Left lobe of liver (tissue), 2 donors: ENCODE results near the gene DNLZ. TPM values are rescaled to one million over a fixed set of nuclear protein-coding genes. Genes with fewer than 3 reads are reported as not detected.
"Not testable (repeated sequence)": the region's sequence is repeated elsewhere in the genome, so short reads cannot be mapped to it uniquely, and the experiment has no call there.

ENCODE experiments used
- ATAC-seq: fragments of 200-7000 bp; cut with Tn5 transposase; one replicate; pipeline ENCODE4 v1.9.1; 2020; ENCODE audit warnings: mild to moderate bottlenecking, moderate library complexity
- DNase-seq: peaks from one replicate; pipeline ENCODE4 v3.0.0-alpha.2; 2020; ENCODE audit warnings: low spot score
- total RNA-seq: library from RNA; stranded (reverse); gene quantifications from one replicate; pipeline ENCODE4 v1.2.1, GENCODE V29; 2021
- donor health status: DM: no; HTN: no; CAD: no; lungs with moderate emphysema.
- donor health status: DM: no; HTN: yes; CAD: no.

The DNLZ gene
- total RNA-seq, 1 donor from 2014 or later = 13.8 TPM

- DNase-seq = no peak
Observed at GRCh38 chr9:136361754-136362449, 1.6 kb downstream of the DNLZ start.

GRCh38 chr9:136361047-136361753 lies 2.3 kb downstream of the DNLZ start:
- DNase-seq = no peak
- no peak for ATAC-seq

More at GRCh38 chr9:136361754-136362449, 1.6 kb downstream of the DNLZ start:
- no peak for ATAC-seq

- ATAC-seq (no peak), DNase-seq (no peak)
Observed at GRCh38 chr9:136359774-136360718, 3.5 kb downstream of the DNLZ start.

- DNase-seq (no peak), ATAC-seq (no peak)
Observed at GRCh38 chr9:136358888-136359287, 4.7 kb downstream of the DNLZ start.

- DNase-seq = no peak
Observed at GRCh38 chr9:136358016-136358415, 5.5 kb downstream of the DNLZ start.

GRCh38 chr9:136357202-136357725 lies 6.3 kb downstream of the DNLZ start:
- DNase-seq = no peak
- ATAC-seq = no peak

More at GRCh38 chr9:136358016-136358415, 5.5 kb downstream of the DNLZ start:
- ATAC-seq = no peak

- no peak for DNase-seq
Observed at GRCh38 chr9:136355616-136356557, 7.7 kb downstream of the DNLZ start.

GRCh38 chr9:136354592-136355085 lies 8.9 kb downstream of the DNLZ start:
- DNase-seq (no peak), ATAC-seq (peak; percentile 63)

More at GRCh38 chr9:136355616-136356557, 7.7 kb downstream of the DNLZ start:
- ATAC-seq = no peak

- no peak for ATAC-seq
- no peak for DNase-seq
Observed at GRCh38 chr9:136353757-136354488, 9.6 kb downstream of the DNLZ start.

GRCh38 chr9:136353088-136353487 lies 10.5 kb downstream of the DNLZ start:
- DNase-seq = no peak
- no peak for ATAC-seq

- DNase-seq (no peak), ATAC-seq (no peak)
Observed at GRCh38 chr9:136352682-136353081, 10.9 kb downstream of the DNLZ start.

GRCh38 chr9:136351868-136352267 lies 11.7 kb downstream of the DNLZ start:
- ATAC-seq = not testable (repeated sequence)

GRCh38 chr9:136351252-136351800 lies 12.2 kb downstream of the DNLZ start:
- ATAC-seq = no peak

More at GRCh38 chr9:136351868-136352267, 11.7 kb downstream of the DNLZ start:
- not testable (repeated sequence) for DNase-seq

GRCh38 chr9:136349546-136349945 lies 14.0 kb downstream of the DNLZ start:
- ATAC-seq = no peak

More at GRCh38 chr9:136351252-136351800, 12.2 kb downstream of the DNLZ start:
- no peak for DNase-seq

GRCh38 chr9:136348691-136349090 lies 14.9 kb downstream of the DNLZ start:
- ATAC-seq = no peak
- DNase-seq = no peak

More at GRCh38 chr9:136349546-136349945, 14.0 kb downstream of the DNLZ start:
- DNase-seq = no peak

- DNase-seq (no peak), ATAC-seq (no peak)
Observed at GRCh38 chr9:136347472-136348256, 15.9 kb downstream of the DNLZ start.

GRCh38 chr9:136346927-136347465 lies 16.5 kb downstream of the DNLZ start:
- no peak for ATAC-seq

More at GRCh38 chr9:136346927-136347465, 16.5 kb downstream of the DNLZ start:
- no peak for DNase-seq
